Neural cell (in vitro differentiated cells): ENCODE data around the gene UGT1A1.

Source experiments
- EP300 ChIP-seq: fragments of 450-650 bp; conservative IDR thresholded peaks from 2 replicates; pipeline ENCODE4 v1.6.1; 2014; ENCODE audit warnings: antibody characterized with exemption, mild to moderate bottlenecking, moderate library complexity; ENCODE audit not compliant: poor library complexity, severe bottlenecking
- EZH2 ChIP-seq: fragments of 200-600, 300-800 bp; shearing (Covaris generic), sonication (generic); IDR thresholded peaks from 2 replicates; pipeline ENCODE4 v1.6.1; 2014; ENCODE audit warnings: antibody characterized with exemption, low read length, borderline replicate concordance, mild to moderate bottlenecking; ENCODE audit not compliant: insufficient read depth, poor library complexity, severe bottlenecking
- MXI1 ChIP-seq: fragments of 450-650 bp; conservative IDR thresholded peaks from 2 replicates; pipeline ENCODE4 v1.6.1; 2014; ENCODE audit warnings: antibody characterized with exemption, mild to moderate bottlenecking; ENCODE audit not compliant: poor library complexity, severe bottlenecking
- POLR2AphosphoS5 ChIP-seq: IDR thresholded peaks from 2 replicates; pipeline ENCODE4 v1.6.1; 2012
- RAD21 ChIP-seq: fragments of 450-650 bp; conservative IDR thresholded peaks from 2 replicates; pipeline ENCODE4 v1.6.1; 2014; ENCODE audit warnings: antibody characterized with exemption, mild to moderate bottlenecking, moderate library complexity
- REST ChIP-seq: IDR thresholded peaks from 2 replicates; pipeline ENCODE4 v1.6.1; 2012; ENCODE audit warnings: borderline replicate concordance
- SMC3 ChIP-seq: fragments of 450-650 bp; conservative IDR thresholded peaks from 2 replicates; pipeline ENCODE4 v1.6.1; 2014; ENCODE audit warnings: antibody characterized with exemption, mild to moderate bottlenecking, moderate library complexity; ENCODE audit not compliant: poor library complexity
- TAF1 ChIP-seq: IDR thresholded peaks from 2 replicates; pipeline ENCODE4 v1.6.1; 2012; ENCODE audit warnings: low read depth
- TF ChIP-seq, protein P1 (sequence below): fragments of 450-650 bp; IDR thresholded peaks from 2 replicates; pipeline ENCODE4 v1.5.1; 2014; ENCODE audit warnings: antibody characterized with exemption, mild to moderate bottlenecking, moderate library complexity; ENCODE audit not compliant: poor library complexity, severe bottlenecking

DNA sequence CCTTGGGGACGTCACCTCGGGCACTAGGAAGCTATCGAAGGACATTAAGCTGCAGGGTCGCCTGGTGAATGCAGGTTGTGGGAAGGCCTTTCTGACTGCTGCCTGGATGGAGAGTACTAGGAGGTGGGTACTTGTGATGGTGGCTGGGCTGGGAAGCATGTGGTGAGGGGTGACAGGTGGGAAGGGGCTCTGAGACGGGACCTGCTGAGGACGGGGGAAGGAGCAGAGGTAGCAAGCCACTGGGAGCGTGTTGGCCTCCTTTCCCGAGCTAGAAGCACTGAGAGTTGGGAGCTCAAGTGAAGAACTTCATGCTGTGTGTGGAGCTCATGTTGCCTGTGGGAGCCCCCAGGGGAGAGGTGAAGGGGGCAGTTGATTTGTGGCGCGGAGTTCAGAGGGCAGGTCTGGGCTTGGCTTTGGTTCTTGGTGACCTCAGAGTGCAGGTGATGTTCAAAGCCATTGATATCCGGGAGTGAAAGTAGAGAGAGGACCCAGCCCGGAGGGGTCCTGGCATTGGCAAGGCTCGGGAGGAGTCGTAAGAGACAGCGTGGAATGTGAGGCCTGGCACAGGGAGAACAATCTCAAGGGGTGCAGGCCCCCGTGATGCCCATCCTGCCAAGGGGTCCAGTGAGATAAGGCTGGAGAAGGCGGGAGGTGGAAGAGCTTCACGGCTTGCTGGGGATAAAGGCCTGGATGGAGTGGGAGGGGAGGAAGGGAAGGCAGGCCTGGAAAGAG lies 31.2 kb downstream of the UGT1A1 start:
- TF ChIP-seq, protein P1, sequence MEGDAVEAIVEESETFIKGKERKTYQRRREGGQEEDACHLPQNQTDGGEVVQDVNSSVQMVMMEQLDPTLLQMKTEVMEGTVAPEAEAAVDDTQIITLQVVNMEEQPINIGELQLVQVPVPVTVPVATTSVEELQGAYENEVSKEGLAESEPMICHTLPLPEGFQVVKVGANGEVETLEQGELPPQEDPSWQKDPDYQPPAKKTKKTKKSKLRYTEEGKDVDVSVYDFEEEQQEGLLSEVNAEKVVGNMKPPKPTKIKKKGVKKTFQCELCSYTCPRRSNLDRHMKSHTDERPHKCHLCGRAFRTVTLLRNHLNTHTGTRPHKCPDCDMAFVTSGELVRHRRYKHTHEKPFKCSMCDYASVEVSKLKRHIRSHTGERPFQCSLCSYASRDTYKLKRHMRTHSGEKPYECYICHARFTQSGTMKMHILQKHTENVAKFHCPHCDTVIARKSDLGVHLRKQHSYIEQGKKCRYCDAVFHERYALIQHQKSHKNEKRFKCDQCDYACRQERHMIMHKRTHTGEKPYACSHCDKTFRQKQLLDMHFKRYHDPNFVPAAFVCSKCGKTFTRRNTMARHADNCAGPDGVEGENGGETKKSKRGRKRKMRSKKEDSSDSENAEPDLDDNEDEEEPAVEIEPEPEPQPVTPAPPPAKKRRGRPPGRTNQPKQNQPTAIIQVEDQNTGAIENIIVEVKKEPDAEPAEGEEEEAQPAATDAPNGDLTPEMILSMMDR, result no peak
- TF ChIP-seq EZH2, result no peak
- TF ChIP-seq TAF1, result no peak
- TF ChIP-seq POLR2AphosphoS5, result no peak
- TF ChIP-seq EP300, result no peak
- no peak for TF ChIP-seq RAD21
- TF ChIP-seq SMC3, result no peak
- TF ChIP-seq REST, result no peak
- no peak for TF ChIP-seq MXI1
